GM12873 (cell line): Measurements from ENCODE around the gene KRTAP27-1.

Experiments
- CTCF ChIP-seq: IDR thresholded peaks from 2 replicates; pipeline ENCODE4 v1.5.1; 2012; ENCODE audit warnings: low read depth, mild to moderate bottlenecking, moderate library complexity, low read length, control low read depth; ENCODE audit not compliant: insufficient read depth; ENCODE audit errors: missing control alignments

The KRTAP27-1 gene

GRCh38 chr21:30332681-30333080 lies 4.8 kb downstream of the KRTAP27-1 start:
- no peak for TF ChIP-seq CTCF

- no peak for TF ChIP-seq CTCF
Observed at GRCh38 chr21:30329203-30329875, 8.2 kb downstream of the KRTAP27-1 start.

GRCh38 chr21:30326390-30326789 lies 11.1 kb downstream of the KRTAP27-1 start:
- no peak for TF ChIP-seq CTCF

GRCh38 chr21:30320215-30320614 lies 17.3 kb downstream of the KRTAP27-1 start, which contains the start of gene KRTAP26-1:
Gene KRTAP26-1 (minus strand): TSS chr21:30320315. CDS start chr21:30320035, 280 bp downstream.
- no peak for TF ChIP-seq CTCF

DNA sequence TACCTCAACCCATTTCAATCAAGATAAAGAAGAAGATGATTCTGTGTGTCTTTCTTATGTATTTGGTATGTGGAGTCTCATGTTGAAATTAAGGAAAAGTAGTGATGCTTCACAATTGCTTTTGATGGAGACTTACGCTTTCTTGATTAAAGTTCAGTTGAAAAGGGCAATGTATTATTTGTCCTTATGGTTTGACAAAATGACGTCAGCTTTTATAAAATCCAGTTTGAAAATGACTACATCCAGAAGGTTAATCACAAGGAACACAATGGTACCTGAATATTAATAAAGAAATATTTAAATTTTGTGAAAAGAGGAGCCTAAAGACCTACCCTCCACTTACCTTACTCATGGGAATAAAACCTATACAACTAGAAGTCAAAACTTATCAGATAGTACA lies 21.8 kb downstream of the KRTAP27-1 start:
- no peak for TF ChIP-seq CTCF

DNA sequence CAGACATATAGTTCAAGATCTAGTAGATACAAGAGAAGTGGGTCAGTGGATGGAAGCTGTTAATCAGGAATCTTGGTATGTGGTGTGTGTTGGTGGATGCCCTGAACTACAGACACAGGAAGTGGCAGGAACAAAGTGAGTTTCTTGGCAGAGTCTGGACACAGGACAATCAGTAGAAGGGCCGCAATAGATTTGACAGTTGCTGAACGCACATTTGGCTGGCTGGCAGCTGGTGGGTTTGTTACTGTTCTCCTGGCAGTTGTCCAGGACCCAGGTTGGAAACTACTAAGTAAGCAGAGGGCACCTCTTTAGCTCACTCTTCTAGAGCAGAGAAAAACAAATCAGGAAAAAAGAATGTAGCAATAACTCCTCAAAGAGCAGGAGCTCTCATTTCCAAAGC lies 30.6 kb downstream of the KRTAP27-1 start:
- no peak for TF ChIP-seq CTCF

DNA sequence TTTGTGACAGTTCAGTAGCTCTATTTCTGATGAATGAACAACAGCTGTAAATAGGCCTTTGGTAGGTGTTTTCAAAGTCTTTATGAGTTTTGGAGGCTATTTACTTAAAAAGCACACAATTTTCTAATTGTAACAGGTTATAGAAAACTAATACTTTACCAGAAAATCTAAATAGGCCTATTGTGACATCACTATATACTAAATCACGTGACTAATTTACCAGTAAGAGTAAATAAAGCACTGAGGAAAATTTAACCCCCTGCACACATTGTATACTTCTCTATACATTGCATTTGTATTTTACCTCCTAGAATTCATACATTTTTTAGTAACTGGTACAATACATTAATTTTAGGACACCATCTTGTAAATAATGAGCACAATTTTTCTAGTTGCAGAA lies 32.4 kb downstream of the KRTAP27-1 start:
- TF ChIP-seq CTCF = no peak
